Endothelial cell of umbilical vein (primary cell): Measurements from ENCODE around the gene C17orf75. TPM values are rescaled to one million over a fixed set of nuclear protein-coding genes. Genes with fewer than 3 reads are reported as not detected.

Experiments
- BruUV-seq: library from RNA; stranded (reverse); fragments of 400-500 nt; replicated peaks from 2 replicates; lab custom pipeline; 2021; lab: Mats Ljungman, UMichigan
- CTCF ChIA-PET: fragments of 300-600, 350-600 bp; sonication (Branson Sonifier 250); formaldehyde crosslinking; loops from one replicate; lab custom pipeline; 2021; ENCODE audit warnings: antibody characterized with exemption, inconsistent platforms; lab: Charles Lee
- POLR2A ChIA-PET: fragments of 300-600, 350-600 bp; sonication (Branson Sonifier 250); formaldehyde crosslinking; loops from one replicate; lab custom pipeline; 2021; ENCODE audit warnings: antibody characterized with exemption, inconsistent platforms; lab: Charles Lee
- DNase-seq: peaks from one replicate; pipeline ENCODE4 v3.0.0-alpha.2; 2011; ENCODE audit warnings: low read depth, low spot score
- FAIRE-seq: peaks from 2 replicates; lab custom pipeline; 2011; peaks lifted over from hg19 to GRCh38; lab: Jason Lieb, UNC
- H2AFZ ChIP-seq: 2 replicates; pipeline ENCODE4 v1.6.0; 2012; ENCODE audit warnings: low read depth, low read length, control low read depth, inconsistent platforms
- H3K27ac ChIP-seq: 2 replicates; pipeline ENCODE4 v1.5.1; 2011; ENCODE audit warnings: low read depth, mild to moderate bottlenecking, control low read depth, low read length, moderate library complexity; ENCODE audit not compliant: insufficient read depth
- H3K27me3 ChIP-seq, 2 experiments: 2 replicates each; pipeline versions ENCODE4 v1.6.0 to v1.6.1; 2011; ENCODE audit warnings: low read length in 2 of 2, mixed read lengths in 1 of 2; ENCODE audit not compliant: control insufficient read depth in 2 of 2, insufficient read depth in 2 of 2
- H3K36me3 ChIP-seq, 2 experiments: 2 replicates in 1 of 2; 3 replicates in 1 of 2; pipeline ENCODE4 v1.5.1; 2011; ENCODE audit warnings: low read length in 2 of 2, mild to moderate bottlenecking in 1 of 2, moderate library complexity in 1 of 2; ENCODE audit not compliant: control insufficient read depth in 2 of 2, insufficient read depth in 2 of 2; ENCODE audit errors: extremely low read depth in 1 of 2
- H3K4me1 ChIP-seq: 3 replicates; pipeline ENCODE4 v1.5.1; 2011; ENCODE audit warnings: mild to moderate bottlenecking, low read length; ENCODE audit not compliant: control insufficient read depth, insufficient read depth; ENCODE audit errors: extremely low read depth
- H3K4me2 ChIP-seq: 2 replicates; pipeline ENCODE4 v1.6.1; 2011; ENCODE audit warnings: low read length, control low read depth, mixed read lengths; ENCODE audit not compliant: insufficient read depth
- H3K4me3 ChIP-seq, 3 experiments: fragments of 200-600 bp in 1 of 3; sonication (generic), shearing (Covaris generic) in 1 of 3; replicated peaks in 1 of 3; 2 replicates each; pipeline ENCODE4 v1.5.1; 2011 to 2016; ENCODE audit warnings: control low read depth in 3 of 3, low read length in 3 of 3, mild to moderate bottlenecking in 2 of 3, inconsistent platforms in 1 of 3, low read depth in 1 of 3, moderate library complexity in 1 of 3; ENCODE audit not compliant: insufficient read depth in 1 of 3
- H3K79me2 ChIP-seq: 2 replicates; pipeline ENCODE4 v1.6.0; 2012; ENCODE audit warnings: low read length, inconsistent platforms; ENCODE audit not compliant: control insufficient read depth, insufficient read depth
- H3K9ac ChIP-seq: replicated peaks from 2 replicates; pipeline ENCODE3; 2011; ENCODE audit warnings: low read length, control low read depth; ENCODE audit not compliant: insufficient read depth; ENCODE audit errors: extremely low read depth
- H3K9me1 ChIP-seq: replicated peaks from 3 replicates; pipeline ENCODE4 v1.6.0; 2011; ENCODE audit warnings: mild to moderate bottlenecking, low read length; ENCODE audit not compliant: control insufficient read depth, insufficient read depth; ENCODE audit errors: extremely low read depth
- H3K9me3 ChIP-seq: replicated peaks from 2 replicates; pipeline ENCODE4 v1.5.1; 2012; ENCODE audit warnings: low read length, inconsistent platforms; ENCODE audit not compliant: control insufficient read depth, insufficient read depth
- H4K20me1 ChIP-seq: replicated peaks from 2 replicates; pipeline ENCODE3; 2011; ENCODE audit warnings: mild to moderate bottlenecking, low read length; ENCODE audit not compliant: control insufficient read depth, insufficient read depth; ENCODE audit errors: extremely low read depth
- EZH2 ChIP-seq: IDR thresholded peaks from 2 replicates; pipeline ENCODE4 v1.6.1; 2012; ENCODE audit warnings: borderline replicate concordance, low read depth, mild to moderate bottlenecking, moderate library complexity, low read length, inconsistent platforms; ENCODE audit not compliant: severe bottlenecking
- FOS ChIP-seq: IDR thresholded peaks from 2 replicates; pipeline ENCODE4 v1.6.1; 2011; ENCODE audit warnings: mild to moderate bottlenecking, low read length, moderate library complexity, borderline replicate concordance; ENCODE audit not compliant: insufficient read depth
- GATA2 ChIP-seq: IDR thresholded peaks from 2 replicates; pipeline ENCODE4 v1.7.0; 2011; ENCODE audit warnings: low read depth, mild to moderate bottlenecking, moderate library complexity, mixed read lengths, low read length; ENCODE audit not compliant: insufficient read length, insufficient read depth
- JUN ChIP-seq: IDR thresholded peaks from 2 replicates; pipeline ENCODE4 v1.6.1; 2011; ENCODE audit warnings: borderline replicate concordance, low read depth; ENCODE audit not compliant: insufficient read length, insufficient read depth
- MAX ChIP-seq: IDR thresholded peaks from 2 replicates; pipeline ENCODE4 v1.6.1; 2011; ENCODE audit not compliant: insufficient read depth, insufficient read length
- MYC ChIP-seq: IDR thresholded peaks from one replicate; pipeline ENCODE4 v1.6.1; 2011; ENCODE audit warnings: mild to moderate bottlenecking, low read depth, low read length
- POLR2A ChIP-seq: IDR thresholded peaks from 2 replicates; pipeline ENCODE4 v1.6.1; 2012; ENCODE audit warnings: low read depth, mild to moderate bottlenecking, control low read depth, low read length
- POLR2AphosphoS5 ChIP-seq: IDR thresholded peaks from 2 replicates; pipeline ENCODE4 v1.6.1; 2012; ENCODE audit warnings: low read depth, mild to moderate bottlenecking, control low read depth, low read length, moderate library complexity; ENCODE audit not compliant: insufficient read depth
- dilution Hi-C: fragments of 300-500 bp; cut with MboI; formaldehyde crosslinking; loops from one replicate; pipeline ENCODE4 v1.15.0; 2019; ENCODE audit warnings: low sequenced_read_pairs; ENCODE audit not compliant: extremely low pct_ligation_motif_present
- intact Hi-C: fragments of 100-400 bp; cut with micrococcal nuclease; formaldehyde crosslinking; loops from one replicate; pipeline ENCODE4 v1.10.0; 2022
- polyA plus RNA-seq, 4 experiments: library from polyadenylated mRNA; depleted of rRNA in 3 of 4; stranded (reverse) in 3 of 4; unstranded in 1 of 4; fragments of >200 nt; gene quantifications; 2 replicates each; pipeline versions ENCODE4 v1.2.1 to v1.2.3, GENCODE V29; 2011 to 2012; ENCODE audit warnings: missing spikeins in 1 of 4
- total RNA-seq: library from RNA; stranded (reverse); gene quantifications from 2 replicates; pipeline ENCODE4 v1.2.3, GENCODE V29; 2021
- TF ChIP-seq, protein P1 (sequence below), 2 donors: IDR thresholded peaks; 1 replicate in 1 of 2; 2 replicates in 1 of 2; pipeline ENCODE4 v1.5.1; 2011; ENCODE audit warnings: low read length in 2 of 2, mild to moderate bottlenecking in 2 of 2, moderate library complexity in 2 of 2, control low read depth in 1 of 2, inconsistent platforms in 1 of 2, low read depth in 1 of 2; ENCODE audit not compliant: insufficient read depth in 1 of 2; ENCODE audit errors: extremely low read depth in 1 of 2

C17orf75 gene
- total and polyA plus RNA-seq, 2 donors (not counting 3 experiments of a cell fraction or from before 2014, with no cell fraction given), result 8.8 to 21.5 TPM

DNA sequence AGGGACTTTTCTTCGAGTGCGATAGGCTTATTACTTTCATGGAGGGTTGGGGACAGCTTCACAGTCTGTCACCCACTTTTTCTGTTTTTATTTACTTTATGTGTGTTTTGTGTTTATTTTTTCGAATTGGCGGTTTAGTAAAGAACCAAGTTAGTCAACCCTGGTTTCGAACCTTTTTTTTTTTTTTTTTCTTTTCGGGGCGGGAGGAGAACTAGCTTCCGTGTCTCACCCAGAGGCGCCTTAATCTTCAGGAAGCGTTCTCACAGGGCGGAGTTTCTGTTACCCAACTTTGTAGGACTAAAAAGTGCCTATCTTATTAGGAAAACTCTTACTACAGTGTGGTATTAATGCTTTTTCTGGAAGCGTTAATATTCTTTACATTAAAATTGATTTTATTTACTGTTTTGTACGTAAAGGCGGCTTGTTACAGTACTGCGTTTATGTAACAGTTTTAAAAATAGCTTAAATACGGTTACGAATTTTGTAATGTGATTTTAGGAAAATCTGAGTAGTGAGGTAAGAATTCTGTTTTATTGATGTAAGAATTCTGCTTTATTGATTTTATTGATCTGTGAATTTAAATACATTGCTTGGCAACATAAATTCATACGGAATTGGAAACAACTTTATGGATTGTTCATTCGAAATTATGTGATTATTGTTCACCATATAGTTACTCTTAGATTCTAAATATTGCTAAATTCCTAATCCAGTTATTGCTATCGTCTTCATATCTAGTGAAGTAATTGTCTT is 8.9 kb upstream of the C17orf75 start:
- peak overlapping the region; percentile 97 for H3K27ac ChIP-seq
- CTCF ChIA-PET, result interaction anchor here (2.1 kb wide), 1 partner anchor 98 kb away, joined by 13 read pairs; no protein-coding TSS in a partner anchor
- no peak overlapping the region for H2AFZ ChIP-seq
- H3K36me3 ChIP-seq, result peaks cover 11 to 13% of the 10 kb centered on the region in 2 experiments
- peaks cover 62% of the 10 kb centered on the region for H3K79me2 ChIP-seq
- intact Hi-C loops, result no loop called here
- BruUV-seq, result no TSS peak
- no peaks in the 10 kb centered on the region for H3K9me1 ChIP-seq
- DNase-seq (peak; percentile 71), FAIRE-seq (peak; percentile 21)
- POLR2A ChIA-PET, result interaction anchor here (0.7 kb wide), 1 partner anchor 61 kb away, joined by 4 read pairs; no protein-coding TSS in a partner anchor
- peaks cover 27% of the 10 kb centered on the region for H3K4me1 ChIP-seq
- dilution Hi-C loops, result no loop called here
- peak overlapping the region; percentile 91 to 96 (median 93) for H3K4me3 ChIP-seq
- TF ChIP-seq POLR2AphosphoS5 (no peak), FOS (no peak), POLR2A (no peak), EZH2 (no peak), JUN (no peak), MYC (no peak), GATA2 (no peak), MAX (no peak)
- TF ChIP-seq, protein P1, sequence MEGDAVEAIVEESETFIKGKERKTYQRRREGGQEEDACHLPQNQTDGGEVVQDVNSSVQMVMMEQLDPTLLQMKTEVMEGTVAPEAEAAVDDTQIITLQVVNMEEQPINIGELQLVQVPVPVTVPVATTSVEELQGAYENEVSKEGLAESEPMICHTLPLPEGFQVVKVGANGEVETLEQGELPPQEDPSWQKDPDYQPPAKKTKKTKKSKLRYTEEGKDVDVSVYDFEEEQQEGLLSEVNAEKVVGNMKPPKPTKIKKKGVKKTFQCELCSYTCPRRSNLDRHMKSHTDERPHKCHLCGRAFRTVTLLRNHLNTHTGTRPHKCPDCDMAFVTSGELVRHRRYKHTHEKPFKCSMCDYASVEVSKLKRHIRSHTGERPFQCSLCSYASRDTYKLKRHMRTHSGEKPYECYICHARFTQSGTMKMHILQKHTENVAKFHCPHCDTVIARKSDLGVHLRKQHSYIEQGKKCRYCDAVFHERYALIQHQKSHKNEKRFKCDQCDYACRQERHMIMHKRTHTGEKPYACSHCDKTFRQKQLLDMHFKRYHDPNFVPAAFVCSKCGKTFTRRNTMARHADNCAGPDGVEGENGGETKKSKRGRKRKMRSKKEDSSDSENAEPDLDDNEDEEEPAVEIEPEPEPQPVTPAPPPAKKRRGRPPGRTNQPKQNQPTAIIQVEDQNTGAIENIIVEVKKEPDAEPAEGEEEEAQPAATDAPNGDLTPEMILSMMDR (IDR thresholded peaks at IDR 0.05; ENCODE audit: extremely low read depth in 1 of 2, insufficient read depth in 1 of 2, low read depth in 1 of 2, low read length in 2 of 2), result no peak
- H3K27me3 ChIP-seq, result no peaks in the 10 kb centered on the region
- no peaks in the 10 kb centered on the region for H3K9me3 ChIP-seq
- H4K20me1 ChIP-seq, result peaks cover 10% of the 10 kb centered on the region
- peak overlapping the region; percentile 100 for H3K4me2 ChIP-seq
- peak overlapping the region; percentile 100 for H3K9ac ChIP-seq
